Gastroesophageal sphincter (tissue), 3 donors: ENCODE measurements around the gene NEU1.

Source experiments
- EP300 ChIP-seq: sonication (generic); formaldehyde crosslinking; IDR thresholded peaks from one replicate; pipeline ENCODE4 v1.6.1; 2017; ENCODE audit warnings: antibody characterized with exemption, mild to moderate bottlenecking
- POLR2A ChIP-seq, 2 donors: fragments of 450-650 bp; IDR thresholded peaks; one replicate each; pipeline ENCODE4 v1.6.1; 2017; ENCODE audit warnings: antibody characterized with exemption in 2 of 2, mild to moderate bottlenecking in 2 of 2, moderate library complexity in 1 of 2
- TF ChIP-seq, protein P1 (sequence below), 4 experiments: fragments of 200-600 bp in 2 of 4; fragments of 450-650 bp in 2 of 4; sonication (generic) in 1 of 4; IDR thresholded peaks; one replicate each; pipeline ENCODE4 v1.5.1; 2017 to 2019; ENCODE audit warnings: antibody characterized with exemption in 4 of 4, mild to moderate bottlenecking in 2 of 4, moderate library complexity in 2 of 4

GRCh38 chr6:31830886-31831335 is 31.7 kb downstream of the NEU1 start:
- no peak for TF ChIP-seq POLR2A (IDR thresholded peaks at IDR 0.05)
- TF ChIP-seq EP300 = no peak
- TF ChIP-seq, protein P1, sequence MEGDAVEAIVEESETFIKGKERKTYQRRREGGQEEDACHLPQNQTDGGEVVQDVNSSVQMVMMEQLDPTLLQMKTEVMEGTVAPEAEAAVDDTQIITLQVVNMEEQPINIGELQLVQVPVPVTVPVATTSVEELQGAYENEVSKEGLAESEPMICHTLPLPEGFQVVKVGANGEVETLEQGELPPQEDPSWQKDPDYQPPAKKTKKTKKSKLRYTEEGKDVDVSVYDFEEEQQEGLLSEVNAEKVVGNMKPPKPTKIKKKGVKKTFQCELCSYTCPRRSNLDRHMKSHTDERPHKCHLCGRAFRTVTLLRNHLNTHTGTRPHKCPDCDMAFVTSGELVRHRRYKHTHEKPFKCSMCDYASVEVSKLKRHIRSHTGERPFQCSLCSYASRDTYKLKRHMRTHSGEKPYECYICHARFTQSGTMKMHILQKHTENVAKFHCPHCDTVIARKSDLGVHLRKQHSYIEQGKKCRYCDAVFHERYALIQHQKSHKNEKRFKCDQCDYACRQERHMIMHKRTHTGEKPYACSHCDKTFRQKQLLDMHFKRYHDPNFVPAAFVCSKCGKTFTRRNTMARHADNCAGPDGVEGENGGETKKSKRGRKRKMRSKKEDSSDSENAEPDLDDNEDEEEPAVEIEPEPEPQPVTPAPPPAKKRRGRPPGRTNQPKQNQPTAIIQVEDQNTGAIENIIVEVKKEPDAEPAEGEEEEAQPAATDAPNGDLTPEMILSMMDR (IDR thresholded peaks at IDR 0.05) = no peak
